Measurements from ENCODE around the gene ARL2BP.

- TF ChIP-seq CTCF (conservative IDR thresholded peaks at IDR 0.05; ENCODE audit: low read depth, low read length) (no peak), EZH2 (IDR thresholded peaks at IDR 0.05; ENCODE audit: borderline replicate concordance, low read depth, low read length, poor library complexity, severe bottlenecking) (no peak)
Measured at GRCh38 chr16:57265850-57266530, 20.9 kb downstream of the ARL2BP start.
